Spinal cord (tissue), 10 donors: ENCODE data around the gene CDH22. TPM values are rescaled to one million over a fixed set of nuclear protein-coding genes. Genes with fewer than 3 reads are reported as not detected.

ENCODE experiments used
- DNase-seq, 6 donors: peaks; one replicate each; pipeline versions ENCODE4 v3.0.0 to v3.0.0-alpha.2; 2013 to 2015; ENCODE audit warnings: low spot score in 6 of 6, low read depth in 4 of 6
- H3K27ac ChIP-seq: one replicate; pipeline ENCODE4 v1.5.1; 2013; ENCODE audit warnings: low read depth, low read length, control low read depth
- H3K27me3 ChIP-seq: one replicate; pipeline ENCODE4 v1.6.1; 2013; ENCODE audit warnings: low read length; ENCODE audit not compliant: control insufficient read depth, insufficient read depth
- H3K36me3 ChIP-seq: one replicate; pipeline ENCODE4 v1.6.1; 2013; ENCODE audit warnings: low read length; ENCODE audit not compliant: control insufficient read depth, insufficient read depth
- H3K4me1 ChIP-seq: one replicate; pipeline ENCODE4 v1.6.1; 2013; ENCODE audit warnings: low read length; ENCODE audit not compliant: control insufficient read depth, insufficient read depth
- H3K4me3 ChIP-seq: one replicate; pipeline ENCODE4 v1.5.1; 2013; ENCODE audit warnings: low read depth, low read length, control low read depth
- H3K9me3 ChIP-seq: one replicate; pipeline ENCODE4 v1.6.1; 2013; ENCODE audit warnings: low read length; ENCODE audit not compliant: control insufficient read depth, insufficient read depth
- WGBS: methylation state at CpG from one replicate; pipeline ENCODE4 v1.1.5; 2013; ENCODE audit warnings: missing lambda C conversion rate; ENCODE audit not compliant: insufficient coverage; 5-methylcytosine and 5-hydroxymethylcytosine counted together
- polyA plus RNA-seq, 2 donors: library from polyadenylated mRNA; unstranded; fragments of 120-200 nt; gene quantifications; one replicate each; pipeline ENCODE4 v1.2.1, GENCODE V29; 2013; ENCODE audit not compliant: insufficient read length in 2 of 2
- total RNA-seq, 2 donors: library from RNA; depleted of rRNA in 1 of 2; stranded (reverse); fragments of 120-200 nt in 1 of 2; fragments of >200 nt in 1 of 2; gene quantifications; one replicate each; pipeline versions ENCODE4 v1.2.3 to v1.2.4, GENCODE V29; 2013 to 2014
- donor health status: healthy.

CDH22 gene
- total and polyA plus RNA-seq, 4 donors = 1.6 to 13.1 (median 7.5) TPM

DNA sequence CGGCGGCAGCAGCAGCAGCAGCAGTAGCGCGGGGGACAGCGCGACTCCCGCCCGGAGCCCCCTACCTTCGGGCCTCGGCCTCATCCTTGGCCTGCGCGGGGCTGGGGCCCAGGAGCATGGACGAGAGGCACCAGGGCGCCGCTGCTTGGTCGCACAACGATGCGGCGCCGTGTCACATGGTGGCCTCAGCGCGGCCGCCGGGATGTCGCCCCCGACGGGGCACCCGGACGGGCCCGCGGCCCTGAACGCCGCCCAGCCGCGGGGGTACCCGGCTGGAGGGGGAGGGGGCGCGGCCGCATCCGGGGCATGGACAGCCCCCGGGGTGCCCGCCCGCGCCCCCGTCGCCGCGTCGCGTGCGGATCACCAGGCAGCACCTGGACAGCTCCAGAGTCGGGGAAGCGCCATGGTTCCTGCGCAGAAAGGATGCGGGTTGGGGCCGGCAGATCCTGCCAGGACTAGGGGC, 57.1 kb downstream of the CDH22 start:
- DNase-seq = no peak
- H3K27me3 ChIP-seq = peaks cover 57% of the 10 kb centered on the region
- H3K36me3 ChIP-seq = no peaks in the 10 kb centered on the region
- no peaks in the 10 kb centered on the region for H3K9me3 ChIP-seq
- H3K27ac ChIP-seq = no peak overlapping the region
- H3K4me1 ChIP-seq = peaks cover 16% of the 10 kb centered on the region
- WGBS = 9% methylated on average over 56 of the region's 56 CpGs
- H3K4me3 ChIP-seq = no peak overlapping the region

DNA sequence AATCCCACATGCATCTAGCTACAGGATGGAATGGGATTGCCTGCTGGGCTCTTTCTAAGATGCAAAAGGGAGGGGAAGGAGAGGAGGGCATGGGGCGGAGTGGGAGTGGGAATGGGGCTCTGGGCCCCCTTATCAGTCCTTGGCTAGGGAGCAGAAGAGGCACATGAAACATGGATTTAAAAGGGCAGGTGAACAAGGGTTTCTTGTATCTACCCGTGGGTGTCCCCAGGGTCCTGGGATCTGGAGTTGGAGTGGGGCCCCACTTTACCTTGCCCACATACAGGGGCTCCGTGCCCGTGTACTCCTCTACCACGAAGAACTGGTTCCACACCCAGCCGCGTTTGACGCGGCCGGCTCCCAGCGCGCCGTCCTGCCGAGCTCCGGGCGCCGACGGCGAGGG, 57.5 kb downstream of the CDH22 start:
- no peaks in the 10 kb centered on the region for H3K9me3 ChIP-seq
- H3K4me1 ChIP-seq = peaks cover 15% of the 10 kb centered on the region
- no peak overlapping the region for H3K4me3 ChIP-seq
- H3K27ac ChIP-seq = no peak overlapping the region
- no peaks in the 10 kb centered on the region for H3K36me3 ChIP-seq
- H3K27me3 ChIP-seq = peaks cover 59% of the 10 kb centered on the region
- WGBS = 18% methylated on average over 19 of the region's 19 CpGs
- DNase-seq = no peak

DNA sequence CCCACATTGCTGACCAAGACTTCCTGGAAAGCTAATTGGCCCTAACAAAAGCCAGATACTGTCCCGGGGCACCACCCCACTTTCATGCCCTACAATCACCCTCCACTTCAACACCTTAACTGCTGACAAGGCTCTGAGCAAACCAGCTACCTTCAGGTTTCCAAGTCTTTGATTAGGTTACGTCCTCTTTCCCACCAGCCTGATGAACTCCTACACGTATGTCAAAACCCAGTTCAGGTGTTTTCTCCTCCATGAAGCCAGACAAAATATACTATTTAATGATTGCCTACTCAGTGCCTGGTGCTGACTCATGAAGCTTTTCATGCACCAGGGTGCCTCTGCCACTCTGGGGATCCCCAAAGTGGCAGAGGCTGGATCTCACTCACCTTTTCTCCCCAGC, 58.6 kb downstream of the CDH22 start:
- Histone ChIP-seq H3K4me3 (no peak overlapping the region), H3K27me3 (peaks cover 62% of the 10 kb centered on the region), H3K27ac (no peak overlapping the region), H3K9me3 (no peaks in the 10 kb centered on the region), H3K36me3 (no peaks in the 10 kb centered on the region), H3K4me1 (peaks cover 10% of the 10 kb centered on the region)
- 88% methylated on average over 3 of the region's 3 CpGs for WGBS
- no peak for DNase-seq

DNA sequence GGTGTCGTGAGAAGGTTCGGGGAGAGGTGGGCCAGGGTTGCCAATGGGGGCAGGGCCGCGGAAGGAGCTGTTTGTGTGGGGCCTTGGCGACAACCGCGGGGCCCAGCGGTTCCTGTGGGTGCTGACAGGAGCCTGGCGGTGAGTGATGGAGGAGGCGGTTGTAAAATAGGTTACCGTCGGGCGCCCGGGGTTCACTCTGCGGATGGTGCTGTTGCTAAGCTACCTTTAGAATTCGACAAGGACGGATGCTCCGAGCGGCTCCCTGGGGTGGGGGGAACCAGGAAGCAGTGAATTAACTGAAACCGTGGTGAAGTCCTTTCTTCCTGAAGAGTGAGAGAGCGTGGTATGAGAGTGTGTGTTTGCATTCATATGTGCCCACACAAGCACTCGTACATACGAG, 61.7 kb downstream of the CDH22 start:
- DNase-seq = peak in 1 of 6 donors; percentile 81

DNA sequence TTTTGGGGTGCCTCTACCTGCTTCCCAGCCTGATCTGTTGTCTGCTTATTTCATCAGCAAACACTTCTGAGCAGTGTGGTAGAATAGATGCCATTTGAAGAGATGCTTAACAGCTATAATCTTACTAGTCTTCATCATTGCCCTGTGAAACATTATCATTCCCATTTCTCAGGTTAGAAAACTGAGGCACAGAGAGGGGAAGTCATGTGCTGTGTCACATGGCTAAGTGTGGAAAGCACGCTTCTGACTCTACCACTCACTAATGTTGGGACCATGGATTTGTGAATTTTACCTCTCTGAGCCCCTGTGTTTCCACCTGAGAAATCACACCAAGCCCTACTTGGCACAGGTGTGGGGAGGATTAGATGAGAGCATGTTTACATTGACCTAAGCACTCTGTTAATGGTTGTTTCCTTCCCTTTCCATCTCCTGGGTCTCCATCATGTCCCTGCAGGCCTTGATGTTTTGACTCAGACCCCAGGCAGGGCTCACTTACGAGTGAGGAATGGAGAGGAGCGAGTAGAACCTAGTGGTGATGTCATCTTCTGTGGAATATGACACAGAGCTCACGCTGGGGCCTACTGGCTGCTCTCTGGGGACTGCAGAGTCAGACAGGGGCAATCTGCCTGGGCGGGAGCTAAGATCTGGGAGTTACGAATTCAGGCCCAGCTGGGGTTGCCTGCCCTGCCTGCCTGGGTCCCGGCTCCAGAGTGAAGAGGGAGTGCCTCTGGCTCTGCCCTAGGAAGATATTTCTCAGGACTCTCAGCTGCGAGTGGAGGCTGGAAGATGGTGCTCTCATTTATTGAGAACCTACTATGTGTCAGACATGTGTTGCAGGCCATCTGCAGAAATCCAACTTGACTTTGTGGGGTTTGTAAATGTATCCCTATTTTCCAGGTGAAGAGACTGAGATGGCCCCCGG, 64.3 kb downstream of the CDH22 start:
- WGBS = 67% methylated on average over 8 of the region's 9 CpGs
- H3K36me3 ChIP-seq = peaks cover 12% of the 10 kb centered on the region
- H3K27me3 ChIP-seq = peaks cover 17% of the 10 kb centered on the region
- H3K4me3 ChIP-seq = no peak overlapping the region
- H3K9me3 ChIP-seq = no peaks in the 10 kb centered on the region
- no peak for DNase-seq
- H3K4me1 ChIP-seq = peaks cover 5% of the 10 kb centered on the region
- no peak overlapping the region for H3K27ac ChIP-seq

More for the DNA sequence above, 61.7 kb downstream of the CDH22 start:
- Histone ChIP-seq H3K9me3 (no peaks in the 10 kb centered on the region), H3K36me3 (no peaks in the 10 kb centered on the region), H3K27ac (no peak overlapping the region), H3K4me1 (peaks cover 5% of the 10 kb centered on the region), H3K4me3 (no peak overlapping the region), H3K27me3 (peaks cover 39% of the 10 kb centered on the region)
- WGBS = 10% methylated on average over 20 of the region's 23 CpGs

DNA sequence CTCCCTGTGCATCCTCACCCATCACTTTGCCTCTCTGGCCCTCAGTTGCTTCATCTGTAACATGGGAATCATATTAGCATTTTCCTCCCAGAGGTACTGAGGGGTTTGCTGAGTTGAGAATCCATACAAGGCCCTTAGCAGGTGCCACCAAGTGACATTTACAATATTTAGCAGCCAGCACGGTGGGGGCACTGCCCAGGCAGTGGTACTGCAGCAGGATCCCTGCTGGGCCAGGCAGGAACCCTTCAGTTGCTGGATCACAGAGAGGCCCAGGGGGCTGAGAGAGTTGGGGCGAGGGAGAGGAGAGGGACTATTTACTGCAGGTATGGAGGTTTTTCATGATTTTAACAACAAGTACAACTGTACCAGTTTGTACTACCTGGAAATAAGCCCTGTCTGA, 65.9 kb downstream of the CDH22 start:
- 40% methylated on average over 1 of the region's 2 CpGs for WGBS
- no peak overlapping the region for H3K27ac ChIP-seq
- peaks cover 5% of the 10 kb centered on the region for H3K4me1 ChIP-seq
- H3K4me3 ChIP-seq = no peak overlapping the region
- H3K9me3 ChIP-seq = no peaks in the 10 kb centered on the region
- DNase-seq = no peak
- peaks cover 11% of the 10 kb centered on the region for H3K27me3 ChIP-seq
- peaks cover 12% of the 10 kb centered on the region for H3K36me3 ChIP-seq

DNA sequence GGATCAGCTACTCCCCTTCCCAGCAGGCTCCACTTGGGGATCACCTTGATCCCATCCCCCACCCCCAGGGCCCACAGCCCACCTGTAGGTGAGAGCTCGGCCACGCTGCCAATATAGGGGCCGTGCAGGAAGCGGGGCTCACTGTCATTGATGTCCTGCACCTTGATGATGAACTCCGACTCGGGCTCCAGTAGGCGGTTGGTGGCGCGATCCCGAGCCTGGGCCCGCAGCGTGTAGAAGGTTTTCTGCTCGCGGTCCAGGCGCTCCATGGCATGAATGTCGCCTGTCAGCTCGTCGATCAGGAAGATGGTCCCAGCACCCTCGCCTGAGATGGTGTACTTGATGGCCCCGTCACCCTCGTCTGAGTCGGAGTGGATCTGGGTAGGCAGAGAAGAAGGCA, 67.4 kb downstream of the CDH22 start:
- Histone ChIP-seq H3K4me1 (no peaks in the 10 kb centered on the region), H3K9me3 (no peaks in the 10 kb centered on the region), H3K36me3 (peaks cover 16% of the 10 kb centered on the region), H3K4me3 (no peak overlapping the region), H3K27me3 (peaks cover 3% of the 10 kb centered on the region), H3K27ac (no peak overlapping the region)
- 94% methylated on average over 22 of the region's 22 CpGs for WGBS
- DNase-seq = no peak

DNA sequence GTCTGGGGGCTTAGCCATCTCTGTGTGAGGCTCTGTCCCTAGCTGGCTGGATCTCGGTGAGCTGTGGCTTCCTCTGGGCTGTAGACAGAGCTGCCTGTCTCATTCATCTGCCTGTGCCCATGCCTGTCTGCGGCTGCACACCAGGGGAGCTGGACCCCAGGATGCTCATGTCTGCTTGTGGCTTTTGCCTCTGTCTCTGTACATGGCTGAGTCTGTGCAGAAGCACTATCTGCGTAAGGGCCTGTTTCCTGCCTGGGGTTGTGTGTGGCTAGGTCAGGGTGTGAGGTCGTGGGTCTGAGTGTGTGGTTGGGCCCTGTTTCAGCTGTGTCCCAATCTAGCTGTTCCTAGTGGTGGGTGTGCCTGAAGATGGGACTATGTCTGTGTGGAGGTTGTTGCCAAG, 68.2 kb downstream of the CDH22 start:
- no peak overlapping the region for H3K27ac ChIP-seq
- 57% methylated on average over 4 of the region's 4 CpGs for WGBS
- no peak overlapping the region for H3K4me3 ChIP-seq
- DNase-seq = no peak
- peaks cover 16% of the 10 kb centered on the region for H3K36me3 ChIP-seq
- H3K27me3 ChIP-seq = no peaks in the 10 kb centered on the region
- no peaks in the 10 kb centered on the region for H3K9me3 ChIP-seq
- no peaks in the 10 kb centered on the region for H3K4me1 ChIP-seq

DNA sequence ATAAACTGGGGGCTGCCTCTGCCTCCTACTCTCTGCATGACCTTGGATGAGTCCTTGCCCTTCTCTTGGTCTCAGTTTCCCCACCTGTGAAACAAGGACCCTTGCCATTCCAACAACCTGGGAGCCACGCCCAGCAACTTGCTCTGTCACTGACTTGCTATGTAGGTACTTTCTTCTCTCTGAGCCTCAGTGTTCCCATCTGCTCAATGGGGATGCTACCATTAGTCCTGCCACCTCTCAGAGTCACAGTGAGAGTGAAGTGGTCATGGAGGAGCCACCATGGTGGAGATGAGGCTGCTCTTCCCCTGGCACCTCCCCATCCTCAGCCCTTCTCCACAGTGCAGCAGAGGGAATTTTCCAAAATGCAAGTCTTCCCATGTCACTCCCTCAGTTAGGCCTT, 70.6 kb downstream of the CDH22 start:
- DNase-seq = no peak
- WGBS = no CpG with 5 or more reads among the region's 1 CpG
- no peak overlapping the region for H3K27ac ChIP-seq
- peaks cover 4% of the 10 kb centered on the region for H3K4me1 ChIP-seq
- H3K27me3 ChIP-seq = no peaks in the 10 kb centered on the region
- H3K36me3 ChIP-seq = peaks cover 16% of the 10 kb centered on the region
- no peaks in the 10 kb centered on the region for H3K9me3 ChIP-seq
- no peak overlapping the region for H3K4me3 ChIP-seq

DNA sequence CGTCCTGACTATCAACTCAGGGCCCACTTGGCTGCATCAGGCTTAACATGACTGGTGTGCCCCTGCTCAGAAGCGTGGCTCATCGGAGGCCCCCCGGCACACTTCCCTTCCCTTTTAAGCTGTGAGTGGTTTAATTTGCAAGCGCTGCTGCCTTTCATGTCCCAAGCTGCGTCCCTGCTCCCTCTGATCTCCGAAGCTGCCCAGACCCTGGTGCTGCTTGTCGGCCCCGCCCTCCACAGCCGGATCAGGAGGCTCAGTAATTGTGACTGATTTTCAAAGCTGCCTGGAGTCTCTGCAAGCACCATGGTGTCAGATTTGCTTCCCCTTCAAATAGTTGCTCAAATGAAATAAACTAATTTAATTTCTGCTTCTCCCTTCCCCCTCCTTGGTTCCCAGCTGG, 71.1 kb downstream of the CDH22 start:
- H3K36me3 ChIP-seq = peaks cover 16% of the 10 kb centered on the region
- H3K9me3 ChIP-seq = no peaks in the 10 kb centered on the region
- H3K27me3 ChIP-seq = no peaks in the 10 kb centered on the region
- peaks cover 7% of the 10 kb centered on the region for H3K4me1 ChIP-seq
- no peak overlapping the region for H3K27ac ChIP-seq
- WGBS = 30% methylated on average over 10 of the region's 10 CpGs
- H3K4me3 ChIP-seq = no peak overlapping the region
- no peak for DNase-seq
